ENCODE measurements around the gene CCDC91. TPM values are rescaled to one million over a fixed set of nuclear protein-coding genes. Genes with fewer than 3 reads are reported as not detected.
"Not testable (repeated sequence)": the region's sequence is repeated elsewhere in the genome, so short reads cannot be mapped to it uniquely, and the experiment has no call there.

CCDC91 gene
- total RNA-seq, 4 donors from 2014 or later = 19.0 to 38.1 (median 23.1) TPM

- H3K36me3 ChIP-seq = no peaks in the 10 kb centered on the region
- H3K4me3 ChIP-seq = no peak overlapping the region
- H3K27me3 ChIP-seq = no peaks in the 10 kb centered on the region
- H3K9me3 ChIP-seq = no peaks in the 10 kb centered on the region
- TF ChIP-seq CTCF (IDR thresholded peaks at IDR 0.05) = no peak
- no peak for TF ChIP-seq POLR2AphosphoS5 (IDR thresholded peaks at IDR 0.05)
- no peak for TF ChIP-seq EP300 (IDR thresholded peaks at IDR 0.05)
- no peak for TF ChIP-seq POLR2A (IDR thresholded peaks at IDR 0.05)
- H3K27ac ChIP-seq = no peak overlapping the region
- no peaks in the 10 kb centered on the region for H3K4me1 ChIP-seq
- WGBS = 97% methylated on average over 1 of the region's 1 CpG
- DNase-seq (ENCODE audit: low spot score in 2 of 2) = no peak
These were observed 5.9 kb upstream of the CCDC91 start for GRCh38 chr12:28184375-28184774.

GRCh38 chr12:28186500-28186899 is 3.8 kb upstream of the CCDC91 start:
- H3K4me1 ChIP-seq = peaks cover 11% of the 10 kb centered on the region
- 90% methylated on average over 2 of the region's 2 CpGs for WGBS
- TF ChIP-seq POLR2A (IDR thresholded peaks at IDR 0.05) (no peak), EP300 (IDR thresholded peaks at IDR 0.05) (no peak), CTCF (IDR thresholded peaks at IDR 0.05) (no peak), POLR2AphosphoS5 (IDR thresholded peaks at IDR 0.05) (no peak)
- DNase-seq (ENCODE audit: low spot score in 2 of 2) = no peak
- H3K4me3 ChIP-seq = no peak overlapping the region
- H3K9me3 ChIP-seq = no peaks in the 10 kb centered on the region
- no peak overlapping the region for H3K27ac ChIP-seq
- no peaks in the 10 kb centered on the region for H3K27me3 ChIP-seq
- no peaks in the 10 kb centered on the region for H3K36me3 ChIP-seq

- no peaks in the 10 kb centered on the region for H3K27me3 ChIP-seq
- H3K4me3 ChIP-seq = peak overlapping the region; percentile 84
- no peak for TF ChIP-seq EP300 (IDR thresholded peaks at IDR 0.05)
- peak in 1 of 2 donors; percentile 7 for TF ChIP-seq CTCF (IDR thresholded peaks at IDR 0.05)
- no peak for TF ChIP-seq POLR2AphosphoS5 (IDR thresholded peaks at IDR 0.05)
- no peak for TF ChIP-seq POLR2A (IDR thresholded peaks at IDR 0.05)
- DNase-seq (ENCODE audit: low spot score in 2 of 2) = no peak
- peak overlapping the region; percentile 98 for H3K27ac ChIP-seq
- peaks cover 18% of the 10 kb centered on the region for H3K4me1 ChIP-seq
- no peaks in the 10 kb centered on the region for H3K9me3 ChIP-seq
- 72% methylated on average over 7 of the region's 9 CpGs for WGBS
- no peaks in the 10 kb centered on the region for H3K36me3 ChIP-seq
These were observed 404 bp upstream of the CCDC91 start for GRCh38 chr12:28189784-28190320.

- DNase-seq (ENCODE audit: low spot score in 2 of 2) = peak in 1 of 2 donors; percentile 48
- TF ChIP-seq POLR2AphosphoS5 (IDR thresholded peaks at IDR 0.05) (peak in 2 of 3 donors; percentile 8 to 68), EP300 (IDR thresholded peaks at IDR 0.05) (no peak), CTCF (IDR thresholded peaks at IDR 0.05) (no peak), POLR2A (IDR thresholded peaks at IDR 0.05) (no peak)
- 15% methylated on average over 18 of the region's 18 CpGs for whole genome bisulfite sequencing
These were observed 1.1 kb downstream of the CCDC91 start for GRCh38 chr12:28191051-28192048.

GRCh38 chr12:28192125-28192524 is 1.9 kb downstream of the CCDC91 start:
- peaks cover 18% of the 10 kb centered on the region for H3K4me1 ChIP-seq
- 49% methylated on average over 2 of the region's 2 CpGs for WGBS
- no peaks in the 10 kb centered on the region for H3K36me3 ChIP-seq
- DNase-seq (ENCODE audit: low spot score in 2 of 2) = no peak
- H3K4me3 ChIP-seq = no peak overlapping the region
- no peak overlapping the region for H3K27ac ChIP-seq
- H3K9me3 ChIP-seq = no peaks in the 10 kb centered on the region
- no peak for TF ChIP-seq POLR2A (IDR thresholded peaks at IDR 0.05)
- TF ChIP-seq POLR2AphosphoS5 (IDR thresholded peaks at IDR 0.05) = no peak
- TF ChIP-seq CTCF (IDR thresholded peaks at IDR 0.05) = no peak
- TF ChIP-seq EP300 (IDR thresholded peaks at IDR 0.05) = no peak
- H3K27me3 ChIP-seq = no peaks in the 10 kb centered on the region

More at GRCh38 chr12:28191051-28192048, 1.1 kb downstream of the CCDC91 start:
- H3K4me3 ChIP-seq = peak overlapping the region; percentile 84
- no peaks in the 10 kb centered on the region for H3K27me3 ChIP-seq
- no peaks in the 10 kb centered on the region for H3K9me3 ChIP-seq
- H3K27ac ChIP-seq = peak overlapping the region; percentile 98
- H3K36me3 ChIP-seq = no peaks in the 10 kb centered on the region
- H3K4me1 ChIP-seq = peaks cover 18% of the 10 kb centered on the region

- H3K9me3 ChIP-seq, H3K27ac ChIP-seq, H3K27me3 ChIP-seq, H3K36me3 ChIP-seq, H3K4me3 ChIP-seq: not testable (repeated sequence)
- DNase-seq (ENCODE audit: low spot score in 2 of 2) = peak in 1 of 2 donors; percentile 30
- 93% methylated on average over 12 of the region's 12 CpGs for WGBS
- H3K4me1 ChIP-seq = peaks cover 18% of the 10 kb centered on the region
These were observed 4.4 kb downstream of the CCDC91 start for GRCh38 chr12:28194621-28195020.

GRCh38 chr12:28201136-28201535 is 10.9 kb downstream of the CCDC91 start:
- WGBS = 100% methylated on average over 1 of the region's 30 CpGs
- not testable (repeated sequence) for H3K4me1 ChIP-seq, H3K27ac ChIP-seq, H3K9me3 ChIP-seq, H3K4me3 ChIP-seq, H3K36me3 ChIP-seq, H3K27me3 ChIP-seq
- peak in 1 of 2 donors; percentile 39 for DNase-seq (ENCODE audit: low spot score in 2 of 2)

All from suprapubic skin (tissue), 4 donors.